Measurements from ENCODE around the gene ITIH4.
"Not testable (repeated sequence)": the region's sequence is repeated elsewhere in the genome, so short reads cannot be mapped to it uniquely, and the experiment has no call there.

The ITIH4 gene

GRCh38 chr3:52781741-52782140 is 48.7 kb downstream of the ITIH4 start:
- Histone ChIP-seq H3K36me3 (ENCODE audit: control insufficient read depth in 4 of 4, insufficient read depth in 4 of 4, low read length in 3 of 4) (no peaks in the 10 kb centered on the region), H3K9me3 (ENCODE audit: control extremely low read depth in 1 of 5, control insufficient read depth in 4 of 5, insufficient read depth in 2 of 5, low read depth in 1 of 5, low read length in 4 of 5) (no peaks in the 10 kb centered on the region), H3K4me3 (ENCODE audit: control insufficient read depth in 1 of 7, extremely low read depth in 1 of 7, insufficient read depth in 4 of 7, low read depth in 2 of 7, low read length in 6 of 7) (no peak overlapping the region), H3K27me3 (replicated peaks in 2 of 5; ENCODE audit: control insufficient read depth in 4 of 5, insufficient read depth in 5 of 5, low read length in 4 of 5) (peaks cover 0 to 5% (median 0%) of the 10 kb centered on the region in 5 experiments), H3K4me1 (ENCODE audit: control extremely low read depth in 1 of 4, control insufficient read depth in 4 of 4, insufficient read depth in 4 of 4, low read length in 3 of 4) (peaks cover 0 to 19% (median 13%) of the 10 kb centered on the region in 4 experiments), H3K27ac (ENCODE audit: insufficient read depth in 1 of 2, low read depth in 1 of 2, low read length in 2 of 2, poor library complexity in 1 of 2, severe bottlenecking in 2 of 2) (no peak overlapping the region)
- DNase-seq = peak in 1 of 3 donors; percentile 19
- WGBS (ENCODE audit: insufficient coverage) = 74% methylated on average over 13 of the region's 13 CpGs
- ChIA-PET POLR2A (no interaction called here), CTCF (interaction anchor here (5.1 kb wide), 1 partner anchor 17 kb away, joined by 16 read pairs; no protein-coding TSS in a partner anchor)

GRCh38 chr3:52779837-52780585 is 50.5 kb downstream of the ITIH4 start:
- H3K4me3 ChIP-seq (ENCODE audit: control insufficient read depth in 1 of 7, extremely low read depth in 1 of 7, insufficient read depth in 4 of 7, low read depth in 2 of 7, low read length in 6 of 7) = no peak overlapping the region
- H3K27me3 ChIP-seq (replicated peaks in 2 of 5; ENCODE audit: control insufficient read depth in 4 of 5, insufficient read depth in 5 of 5, low read length in 4 of 5) = peaks cover 0 to 5% (median 0%) of the 10 kb centered on the region in 5 experiments
- WGBS (ENCODE audit: insufficient coverage) = 100% methylated on average over 3 of the region's 8 CpGs
- ChIA-PET POLR2A (no interaction called here), CTCF (interaction anchor here (0.9 to 5.1 kb wide), 3 partner anchors 9 to 38 kb away, joined by 4 to 16 read pairs (median 4); partner anchors contain the start of gene NEK4)
- no peaks in the 10 kb centered on the region for H3K9me3 ChIP-seq (ENCODE audit: control extremely low read depth in 1 of 5, control insufficient read depth in 4 of 5, insufficient read depth in 2 of 5, low read depth in 1 of 5, low read length in 4 of 5)
- DNase-seq = no peak
- H3K36me3 ChIP-seq (ENCODE audit: control insufficient read depth in 4 of 4, insufficient read depth in 4 of 4, low read length in 3 of 4) = no peaks in the 10 kb centered on the region
- no peak overlapping the region for H3K27ac ChIP-seq (ENCODE audit: insufficient read depth in 1 of 2, low read depth in 1 of 2, low read length in 2 of 2, poor library complexity in 1 of 2, severe bottlenecking in 2 of 2)
- peaks cover 0 to 28% (median 21%) of the 10 kb centered on the region in 4 experiments for H3K4me1 ChIP-seq (ENCODE audit: control extremely low read depth in 1 of 4, control insufficient read depth in 4 of 4, insufficient read depth in 4 of 4, low read length in 3 of 4)

- H3K36me3 ChIP-seq (ENCODE audit: control insufficient read depth in 4 of 4, insufficient read depth in 4 of 4, low read length in 3 of 4) = no peaks in the 10 kb centered on the region
- H3K4me3 ChIP-seq (ENCODE audit: control insufficient read depth in 1 of 7, extremely low read depth in 1 of 7, insufficient read depth in 4 of 7, low read depth in 2 of 7, low read length in 6 of 7) = no peak overlapping the region
- ChIA-PET POLR2A (no interaction called here), CTCF (interaction anchor here (0.9 to 1.0 kb wide), 2 partner anchors 8 to 37 kb away, joined by 4 read pairs; partner anchors contain the start of gene NEK4)
- H3K4me1 ChIP-seq (ENCODE audit: control extremely low read depth in 1 of 4, control insufficient read depth in 4 of 4, insufficient read depth in 4 of 4, low read length in 3 of 4) = peaks cover 0 to 30% (median 21%) of the 10 kb centered on the region in 4 experiments
- 76% methylated on average over 9 of the region's 11 CpGs for WGBS (ENCODE audit: insufficient coverage)
- peaks cover 0 to 5% (median 0%) of the 10 kb centered on the region in 5 experiments for H3K27me3 ChIP-seq (replicated peaks in 2 of 5; ENCODE audit: control insufficient read depth in 4 of 5, insufficient read depth in 5 of 5, low read length in 4 of 5)
- DNase-seq = peak; percentile 24 to 86 (median 83)
- no peaks in the 10 kb centered on the region for H3K9me3 ChIP-seq (ENCODE audit: control extremely low read depth in 1 of 5, control insufficient read depth in 4 of 5, insufficient read depth in 2 of 5, low read depth in 1 of 5, low read length in 4 of 5)
- H3K27ac ChIP-seq (ENCODE audit: insufficient read depth in 1 of 2, low read depth in 1 of 2, low read length in 2 of 2, poor library complexity in 1 of 2, severe bottlenecking in 2 of 2) = no peak overlapping the region
Measured at GRCh38 chr3:52779011-52779836, 51.2 kb downstream of the ITIH4 start.

- CTCF ChIA-PET = no interaction called here
- WGBS (ENCODE audit: insufficient coverage) = 55% methylated on average over 17 of the region's 17 CpGs
- Histone ChIP-seq H3K27ac (ENCODE audit: insufficient read depth in 1 of 2, low read depth in 1 of 2, low read length in 2 of 2, poor library complexity in 1 of 2, severe bottlenecking in 2 of 2) (no peak overlapping the region), H3K9me3 (ENCODE audit: control extremely low read depth in 1 of 5, control insufficient read depth in 4 of 5, insufficient read depth in 2 of 5, low read depth in 1 of 5, low read length in 4 of 5) (no peaks in the 10 kb centered on the region), H3K27me3 (replicated peaks in 2 of 5; ENCODE audit: control insufficient read depth in 4 of 5, insufficient read depth in 5 of 5, low read length in 4 of 5) (peaks cover 0 to 5% (median 0%) of the 10 kb centered on the region in 5 experiments), H3K4me3 (ENCODE audit: control insufficient read depth in 1 of 7, extremely low read depth in 1 of 7, insufficient read depth in 4 of 7, low read depth in 2 of 7, low read length in 6 of 7) (peak overlapping the region in 1 of 7 experiments; percentile 31), H3K36me3 (ENCODE audit: control insufficient read depth in 4 of 4, insufficient read depth in 4 of 4, low read length in 3 of 4) (no peaks in the 10 kb centered on the region), H3K4me1 (ENCODE audit: control extremely low read depth in 1 of 4, control insufficient read depth in 4 of 4, insufficient read depth in 4 of 4, low read length in 3 of 4) (peaks cover 0 to 30% (median 21%) of the 10 kb centered on the region in 4 experiments)
- peak; percentile 22 to 47 (median 46) for DNase-seq
- POLR2A ChIA-PET = no interaction called here
Measured at GRCh38 chr3:52777959-52778805, 52.3 kb downstream of the ITIH4 start.

- 94% methylated on average over 12 of the region's 12 CpGs for WGBS (ENCODE audit: insufficient coverage)
- no peaks in the 10 kb centered on the region for H3K9me3 ChIP-seq (ENCODE audit: control extremely low read depth in 1 of 5, control insufficient read depth in 4 of 5, insufficient read depth in 2 of 5, low read depth in 1 of 5, low read length in 4 of 5)
- peaks cover 0 to 3% (median 0%) of the 10 kb centered on the region in 5 experiments for H3K27me3 ChIP-seq (replicated peaks in 2 of 5; ENCODE audit: control insufficient read depth in 4 of 5, insufficient read depth in 5 of 5, low read length in 4 of 5)
- no peak within 1 kb of the TSS for H3K27ac ChIP-seq (ENCODE audit: insufficient read depth in 1 of 2, low read depth in 1 of 2, low read length in 2 of 2, poor library complexity in 1 of 2, severe bottlenecking in 2 of 2)
- H3K36me3 ChIP-seq (ENCODE audit: control insufficient read depth in 4 of 4, insufficient read depth in 4 of 4, low read length in 3 of 4) = no peaks in the 10 kb centered on the region
- peaks cover 0 to 30% (median 21%) of the 10 kb centered on the region in 4 experiments for H3K4me1 ChIP-seq (ENCODE audit: control extremely low read depth in 1 of 4, control insufficient read depth in 4 of 4, insufficient read depth in 4 of 4, low read length in 3 of 4)
- peak within 1 kb of the TSS in 1 of 7 experiments; percentile 31 for H3K4me3 ChIP-seq (ENCODE audit: control insufficient read depth in 1 of 7, extremely low read depth in 1 of 7, insufficient read depth in 4 of 7, low read depth in 2 of 7, low read length in 6 of 7)
- no peak for DNase-seq
- ChIA-PET CTCF (interaction anchor here (1.1 kb wide), 1 partner anchor 50 kb away, joined by 3 read pairs; no protein-coding TSS in a partner anchor), POLR2A (no interaction called here)
Measured at GRCh38 chr3:52777127-52777958, 53.1 kb downstream of the ITIH4 start, which contains the start of gene ITIH1. Gene ITIH1, plus strand, starts transcription at chr3:52777599. Its CDS starts 17 bp downstream, at chr3:52777616.

GRCh38 chr3:52776486-52776885 is 54.0 kb downstream of the ITIH4 start:
- DNase-seq; H3K27ac ChIP-seq (ENCODE audit: insufficient read depth in 1 of 2, low read depth in 1 of 2, low read length in 2 of 2, poor library complexity in 1 of 2, severe bottlenecking in 2 of 2); H3K27me3 ChIP-seq (replicated peaks in 2 of 5; ENCODE audit: control insufficient read depth in 4 of 5, insufficient read depth in 5 of 5, low read length in 4 of 5); H3K9me3 ChIP-seq (ENCODE audit: control extremely low read depth in 1 of 5, control insufficient read depth in 4 of 5, insufficient read depth in 2 of 5, low read depth in 1 of 5, low read length in 4 of 5); POLR2A ChIA-PET; H3K4me3 ChIP-seq (ENCODE audit: control insufficient read depth in 1 of 7, extremely low read depth in 1 of 7, insufficient read depth in 4 of 7, low read depth in 2 of 7, low read length in 6 of 7); H3K36me3 ChIP-seq (ENCODE audit: control insufficient read depth in 4 of 4, insufficient read depth in 4 of 4, low read length in 3 of 4): not testable (repeated sequence)
- peaks cover 0 to 31% (median 23%) of the 10 kb centered on the region in 4 experiments for H3K4me1 ChIP-seq (ENCODE audit: control extremely low read depth in 1 of 4, control insufficient read depth in 4 of 4, insufficient read depth in 4 of 4, low read length in 3 of 4)
- CTCF ChIA-PET = interaction anchor here (1.1 kb wide), 1 partner anchor 51 kb away, joined by 3 read pairs; no protein-coding TSS in a partner anchor
- WGBS (ENCODE audit: insufficient coverage) = 94% methylated on average over 5 of the region's 6 CpGs

Data from common myeloid progenitor, CD34-positive (primary cell).